ENCODE results near the gene RPL39L.
"Not testable (repeated sequence)": the region's sequence is repeated elsewhere in the genome, so short reads cannot be mapped to it uniquely, and the experiment has no call there.

RPL39L gene

GRCh38 chr3:187139126-187139894 lies at the start of gene RPL39L:
RPL39L (minus strand) TSS chr3:187139496; CDS start chr3:187121300, 18,196 bp downstream.
- DNase-seq, result peak; percentile 33

- no peak for DNase-seq
These were observed 49.6 kb upstream of the RPL39L start for GRCh38 chr3:187188931-187189330.

DNA sequence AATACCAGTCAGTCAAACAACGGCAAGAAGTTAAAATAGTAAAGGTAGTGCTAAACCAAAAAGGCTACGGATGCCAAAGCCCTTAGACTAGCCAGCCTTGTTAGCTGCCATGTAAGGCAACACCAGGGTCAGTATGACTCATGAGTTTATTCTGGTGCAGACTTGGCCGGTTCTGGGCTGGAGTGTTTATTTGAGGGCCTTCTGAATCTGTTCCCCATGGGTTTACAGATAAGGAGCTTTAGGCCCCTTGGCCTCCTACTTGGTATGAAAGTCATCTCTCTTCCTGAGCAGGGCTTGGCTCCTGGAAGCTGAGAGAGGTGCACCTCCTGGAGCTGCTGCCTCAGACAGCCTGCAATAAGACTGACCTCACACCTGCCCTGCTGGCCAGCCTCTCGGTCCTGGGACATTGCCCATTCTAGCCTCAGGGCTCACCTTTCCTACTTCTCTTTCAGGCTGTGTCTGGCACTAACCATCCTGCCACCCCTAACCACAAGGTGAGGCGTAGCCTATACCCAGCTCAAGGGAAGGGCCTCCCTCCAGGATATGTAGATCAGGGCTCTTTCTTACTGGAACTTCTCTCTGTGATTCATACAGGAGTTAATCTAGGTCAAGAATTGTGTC lies 47.6 kb upstream of the RPL39L start:
- DNase-seq, result no peak

DNA sequence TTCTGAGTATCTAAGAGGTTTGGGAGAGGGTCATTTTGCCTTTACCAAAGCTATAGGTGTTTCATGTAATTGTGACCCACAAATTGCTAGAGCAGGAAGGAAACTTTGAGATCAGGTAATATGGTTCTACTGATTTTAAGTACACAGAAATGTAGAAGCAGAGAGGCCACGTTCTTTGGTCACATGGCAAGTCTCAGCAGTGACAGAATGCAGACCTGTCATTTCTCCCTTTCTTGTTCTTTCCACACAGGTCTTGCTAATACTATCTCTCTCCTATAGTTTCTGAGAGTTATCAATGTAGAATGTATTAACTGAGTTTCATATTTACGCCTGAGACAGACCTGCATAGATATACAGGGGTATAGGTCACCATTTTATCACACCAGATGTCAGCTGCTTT lies 47.1 kb upstream of the RPL39L start:
- no peak for DNase-seq

DNA sequence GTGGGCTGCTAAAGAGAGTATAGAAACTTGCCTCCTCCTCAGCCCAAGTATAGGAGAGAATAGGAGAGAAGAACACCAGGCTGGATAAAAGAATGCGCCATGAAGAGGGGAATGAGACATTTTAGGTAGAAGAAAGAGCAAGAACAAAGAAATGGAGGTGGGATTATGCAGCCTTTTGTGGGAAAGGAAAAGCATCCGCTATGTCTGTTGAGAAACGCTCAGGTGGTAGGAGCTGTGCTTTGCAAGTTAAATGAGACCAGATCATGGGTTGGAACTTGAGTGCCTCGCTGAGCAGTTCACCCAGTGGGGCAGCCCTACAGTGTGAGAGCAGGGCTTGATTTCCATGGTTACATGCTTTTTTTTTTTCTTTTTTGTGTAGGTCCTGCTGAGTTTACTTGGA lies 46.5 kb upstream of the RPL39L start:
- no peak for DNase-seq

GRCh38 chr3:187183903-187184302 lies 44.6 kb upstream of the RPL39L start:
- no peak for DNase-seq

GRCh38 chr3:187183210-187183862 lies 44.0 kb upstream of the RPL39L start:
- DNase-seq, result no peak

- no peak for DNase-seq
These were observed 42.3 kb upstream of the RPL39L start for GRCh38 chr3:187181454-187182170.

DNA sequence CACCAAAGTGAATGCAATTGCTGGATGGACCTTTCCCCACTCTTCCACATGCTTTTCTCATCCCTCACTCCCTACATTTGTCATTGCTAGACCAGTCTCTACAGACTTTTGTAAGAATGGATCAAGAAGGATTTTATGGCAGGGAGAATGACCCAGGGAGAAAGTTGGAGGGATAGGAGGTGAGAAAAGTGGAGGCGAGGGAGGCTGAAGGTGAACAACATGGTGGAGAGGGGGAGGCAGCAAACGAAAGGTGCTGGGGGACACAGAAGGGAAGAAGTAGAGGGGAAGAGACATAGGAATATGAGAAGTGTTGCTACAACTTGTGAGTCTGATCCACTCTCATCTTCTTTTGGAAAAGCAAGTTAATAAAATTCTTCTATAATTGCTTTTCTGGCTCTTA lies 33.6 kb upstream of the RPL39L start:
- DNase-seq, result no peak

DNA sequence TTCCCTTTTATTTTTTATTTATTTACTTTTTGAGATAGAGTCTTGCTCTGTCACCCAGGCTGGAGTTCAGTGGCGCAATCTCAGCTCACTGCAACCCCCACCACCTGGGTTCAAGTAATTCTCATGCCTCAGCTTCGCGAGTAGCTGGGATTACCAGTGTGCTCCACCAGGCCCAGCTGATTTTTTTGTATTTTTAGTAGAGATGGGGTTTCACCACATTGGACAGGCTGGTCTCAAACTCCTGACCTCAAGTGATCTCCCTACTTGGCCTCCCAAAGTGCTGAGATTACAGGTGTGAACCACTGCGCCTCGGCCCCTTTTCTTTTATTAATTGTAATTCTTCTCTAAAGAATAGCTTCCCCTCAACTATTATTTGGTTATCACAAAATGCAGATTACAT lies 31.6 kb upstream of the RPL39L start:
- DNase-seq, result not testable (repeated sequence)

DNA sequence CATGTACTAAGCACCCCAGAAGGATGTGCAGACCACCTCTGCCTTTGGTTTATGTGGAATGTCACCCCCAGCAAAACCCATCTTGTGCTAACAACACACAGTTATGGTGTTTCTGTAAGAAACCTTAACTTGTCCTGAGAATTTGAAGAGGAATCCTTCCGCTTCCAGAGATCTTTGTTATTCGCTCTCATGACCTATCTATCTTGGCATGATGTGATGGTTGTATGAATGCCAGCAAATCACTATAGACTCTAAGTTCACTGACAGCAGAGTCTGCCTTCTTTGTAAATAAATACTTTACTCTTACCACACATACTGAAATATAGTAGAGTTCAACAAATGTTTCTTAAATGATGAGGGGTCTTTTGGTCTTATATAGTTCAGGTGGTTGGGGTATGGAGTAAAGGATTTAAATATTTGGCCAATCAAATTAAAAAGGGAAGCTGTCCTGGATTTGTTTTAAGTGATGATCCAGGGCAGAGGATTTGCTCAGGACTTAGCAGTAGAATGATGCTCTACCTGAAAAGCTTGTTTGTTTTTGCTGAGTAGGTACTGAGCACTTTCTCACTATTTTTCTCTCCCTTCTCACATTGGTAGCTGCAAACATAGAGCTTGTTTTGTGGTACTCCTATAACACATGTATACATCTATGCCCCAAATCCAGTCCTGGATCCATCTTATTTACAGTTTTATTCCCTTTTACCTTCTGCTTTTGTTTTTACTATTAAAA lies 30.1 kb upstream of the RPL39L start:
- DNase-seq, result no peak

DNA sequence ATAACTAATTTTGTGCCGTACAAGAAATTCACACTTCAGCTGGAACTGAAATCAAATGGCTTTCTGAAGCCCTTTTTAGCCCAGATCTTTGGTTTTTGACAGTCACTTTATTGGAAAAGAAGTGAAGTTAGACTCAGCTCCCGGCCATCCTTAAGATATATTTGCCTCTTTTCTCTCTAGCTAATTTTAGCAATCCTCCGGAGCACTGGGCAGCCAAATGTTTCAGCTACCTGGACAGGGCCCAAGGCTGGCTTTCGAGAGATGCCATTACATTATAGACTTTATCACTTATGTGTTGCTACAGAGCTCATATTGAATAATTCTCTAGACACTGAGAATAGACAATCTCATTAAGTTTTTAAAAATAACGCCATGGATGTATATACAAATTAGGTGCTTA lies 28.5 kb upstream of the RPL39L start:
- DNase-seq, result no peak

- no peak for DNase-seq
These were observed 27.5 kb upstream of the RPL39L start for GRCh38 chr3:187166750-187167149.

GRCh38 chr3:187165144-187165543 lies 25.8 kb upstream of the RPL39L start:
- DNase-seq, result no peak

DNA sequence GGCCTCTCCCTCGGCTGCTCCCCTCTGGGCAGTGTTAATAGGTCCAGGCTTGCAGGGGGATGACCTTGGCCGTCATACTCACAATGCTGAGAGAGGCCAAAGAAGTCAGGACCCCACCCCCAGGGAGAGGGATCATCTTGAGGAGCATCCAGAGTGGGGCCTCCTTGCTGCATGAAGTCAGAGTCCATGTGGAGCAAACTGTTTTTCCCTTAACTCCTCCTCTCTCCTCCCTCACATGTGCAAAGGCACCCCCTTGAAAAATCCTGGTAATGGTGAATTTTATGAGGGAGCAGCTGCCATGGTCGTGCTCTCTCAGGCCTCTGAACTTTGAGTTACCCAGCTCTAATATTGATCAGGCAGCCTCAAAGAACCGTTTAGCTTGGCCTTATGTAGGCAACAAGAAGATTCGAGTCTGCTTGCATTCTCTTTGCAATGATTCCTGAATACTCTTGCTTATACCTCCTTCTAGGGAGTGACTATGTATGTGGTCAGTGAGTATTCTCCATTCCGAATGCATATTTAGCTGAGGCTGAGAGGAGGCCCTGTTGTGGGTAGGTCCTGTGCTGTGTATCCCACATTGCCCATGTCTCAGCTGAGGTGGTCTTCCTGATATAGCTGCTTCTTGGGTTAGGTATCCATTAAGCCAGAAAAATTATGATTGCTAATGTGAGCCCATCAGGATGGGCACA lies 23.1 kb upstream of the RPL39L start:
- no peak for DNase-seq

DNA sequence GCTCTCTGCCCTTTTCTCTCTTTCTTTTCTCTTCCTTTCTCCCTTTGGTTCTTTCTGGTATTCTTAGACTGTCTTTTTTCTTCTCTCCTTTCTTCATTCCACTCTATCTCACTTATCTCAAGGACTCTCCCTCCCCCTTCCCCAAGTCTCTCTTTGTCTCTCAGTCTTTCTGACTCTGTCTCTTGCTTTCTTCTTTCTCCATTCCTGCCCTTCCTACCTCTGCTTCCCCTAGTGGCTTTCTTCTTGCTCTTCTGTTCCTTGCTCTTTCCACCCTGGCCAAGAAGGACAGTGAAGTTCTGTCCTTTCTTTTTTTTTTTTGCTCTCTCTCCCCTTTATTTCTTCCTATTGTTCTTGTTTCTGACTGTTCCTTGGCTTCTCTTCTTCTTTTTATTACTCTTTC lies 22.3 kb upstream of the RPL39L start:
- no peak for DNase-seq

DNA sequence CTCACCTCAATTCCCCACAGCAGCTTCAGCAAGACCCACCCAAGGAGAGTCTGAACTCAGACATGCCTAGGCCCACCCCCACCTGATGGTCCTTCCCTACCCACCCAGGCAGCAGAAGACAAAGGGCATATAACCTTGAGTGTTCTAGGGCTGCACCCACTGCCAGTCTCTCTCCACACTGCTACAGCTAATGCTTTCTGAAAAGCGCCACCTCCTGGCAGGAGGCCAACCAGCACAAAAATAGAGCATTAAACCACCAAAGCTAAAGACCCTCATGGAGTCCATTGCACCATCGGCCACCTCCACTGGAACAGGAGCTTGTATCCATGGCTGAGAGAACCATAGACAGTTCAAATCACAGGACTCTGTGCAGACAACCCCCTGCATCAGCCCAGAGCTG lies 11.3 kb upstream of the RPL39L start:
- DNase-seq, result no peak

- DNase-seq, result no peak
These were observed 10.9 kb upstream of the RPL39L start for GRCh38 chr3:187150186-187150585.

DNA sequence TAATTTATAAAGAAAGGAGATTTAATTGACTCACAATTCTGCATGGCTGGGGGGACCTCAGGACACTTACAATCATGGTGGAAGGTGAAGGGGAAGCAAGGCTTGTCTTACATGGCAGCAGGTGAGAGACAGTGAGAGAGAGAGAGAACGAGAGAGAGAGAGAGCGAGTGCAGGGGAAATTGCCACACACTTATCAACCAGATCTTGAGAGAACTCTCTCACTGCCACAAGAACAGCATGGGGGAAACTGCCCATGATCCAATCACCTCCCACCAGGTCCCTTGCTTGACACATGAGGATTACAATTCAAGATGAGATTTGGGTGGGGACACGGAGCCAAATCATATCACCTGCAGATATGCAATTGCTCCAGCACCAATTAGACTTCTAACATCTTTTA lies 7.1 kb upstream of the RPL39L start:
- DNase-seq, result no peak

GRCh38 chr3:187145149-187145895 lies 6.0 kb upstream of the RPL39L start:
- DNase-seq, result no peak

DNA sequence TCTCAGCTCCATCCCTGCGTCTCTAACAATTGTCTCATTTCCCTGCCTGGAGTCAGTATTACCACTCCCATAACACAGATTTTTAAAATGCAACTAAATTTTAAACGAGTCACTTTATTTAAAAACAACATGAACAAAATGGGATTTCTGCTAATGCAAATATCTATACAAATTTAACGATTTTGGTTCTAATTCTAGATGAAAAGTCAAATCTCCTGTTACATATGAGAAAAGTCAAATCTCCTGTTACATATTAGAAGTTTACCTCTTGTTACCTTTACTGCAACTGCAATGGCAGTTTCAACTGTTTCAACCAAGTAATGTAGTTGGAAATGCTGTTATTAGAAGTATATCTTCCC lies 578 bp upstream of the RPL39L start:
- DNase-seq, result no peak

DNA sequence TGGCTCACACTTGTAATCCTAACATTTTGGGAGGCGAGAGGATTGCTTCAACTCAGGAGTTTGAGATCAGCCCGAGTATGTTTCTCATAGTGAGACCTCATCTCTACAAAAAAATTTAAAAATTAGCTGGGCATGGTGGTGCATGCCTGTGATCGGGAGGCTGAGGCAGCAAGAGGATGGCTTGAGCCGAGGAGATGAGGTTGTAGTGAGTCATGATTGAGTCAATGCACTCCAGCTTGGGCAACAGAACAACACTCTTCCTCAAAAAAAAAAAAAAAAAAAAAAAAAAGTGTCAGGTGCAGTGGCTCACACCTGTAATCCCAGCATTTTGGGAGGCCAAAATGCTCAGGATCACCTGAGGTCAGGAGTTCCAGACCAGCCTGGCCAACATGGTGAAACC lies 2.4 kb downstream of the RPL39L start:
- DNase-seq, result no peak

All from GF-D8 (cell line).